GM18519 (cell line): ENCODE results near the gene METTL18.
"Not testable (repeated sequence)": the region's sequence is repeated elsewhere in the genome, so short reads cannot be mapped to it uniquely, and the experiment has no call there.

Source experiments
- ATAC-seq: cut with Tn5 transposase; IDR thresholded peaks from one replicate; pipeline ENCODE4 v1.9.1; 2021; ENCODE audit warnings: mild to moderate bottlenecking, moderate library complexity; ENCODE audit not compliant: unreplicated experiment, low FRiP score

Gene METTL18

DNA sequence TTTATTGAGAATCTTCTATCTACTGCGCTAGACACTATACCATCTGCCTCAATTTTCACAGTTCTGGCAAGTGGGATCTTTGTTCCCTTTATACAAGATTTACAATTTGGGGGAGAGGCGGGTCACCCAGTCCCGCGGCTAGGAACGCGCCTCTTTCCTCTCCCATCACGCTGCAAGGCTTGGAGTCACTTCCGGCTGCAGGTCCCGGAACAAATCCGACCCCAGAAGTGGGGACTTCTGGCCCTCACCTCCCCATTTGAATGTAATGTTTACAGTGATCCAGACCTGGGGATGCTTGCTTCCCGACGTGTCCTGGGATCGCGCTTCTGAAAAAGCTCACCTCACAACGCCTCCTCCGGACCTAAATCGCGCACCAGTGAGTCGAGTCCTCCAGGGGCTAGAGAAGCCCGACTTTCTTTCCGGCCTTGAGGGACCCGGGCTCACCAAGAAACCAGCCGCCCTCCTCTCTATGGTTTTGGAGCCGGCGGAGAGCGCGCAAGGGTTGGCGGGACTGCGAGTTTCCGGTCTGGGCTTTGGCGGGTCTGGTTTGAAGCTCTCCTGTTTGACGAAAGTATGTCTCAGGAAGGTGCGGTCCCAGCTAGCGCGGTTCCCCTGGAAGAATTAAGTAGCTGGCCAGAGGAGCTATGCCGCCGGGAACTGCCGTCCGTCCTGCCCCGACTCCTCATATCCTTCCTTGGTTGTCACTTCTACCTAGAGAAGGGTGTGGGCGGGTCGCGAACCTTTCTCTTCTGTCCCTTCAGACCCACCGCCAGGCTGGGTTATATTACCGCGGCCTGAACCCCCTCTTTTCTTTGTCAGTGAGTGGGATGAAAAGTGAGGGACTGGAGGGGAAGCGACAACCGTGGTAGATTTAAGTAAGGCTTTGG is at the start of gene METTL18:
Gene METTL18 (minus strand): TSS at position 378 of the 887 bp plus-strand sequence. CDS start 1,212 bp downstream, outside the sequence.
- peak; percentile 78 for ATAC-seq

- ATAC-seq: no peak
Observed at GRCh38 chr1:169838942-169839341, 44.2 kb upstream of the METTL18 start.

DNA sequence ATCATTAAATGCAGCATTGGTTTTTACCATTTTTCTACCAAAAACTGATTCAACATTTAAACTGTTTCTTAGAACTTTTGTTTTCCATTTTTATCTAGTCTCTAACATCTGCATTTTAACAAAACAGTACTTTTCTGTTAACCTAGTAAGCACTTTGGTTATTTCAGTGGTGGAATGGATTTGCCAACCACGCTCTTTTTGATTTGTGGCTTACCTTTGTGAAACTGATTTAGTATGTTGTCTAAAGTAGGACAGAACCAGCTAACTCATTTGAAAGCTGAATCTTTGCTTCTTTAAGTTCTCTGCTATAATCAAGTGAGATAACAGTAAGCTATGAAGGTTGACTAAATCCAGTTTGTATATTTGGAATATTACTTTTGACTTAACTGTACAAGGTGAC is 41.5 kb upstream of the METTL18 start:
- ATAC-seq: no peak

GRCh38 chr1:169835647-169836046 is 40.9 kb upstream of the METTL18 start:
- no peak for ATAC-seq

- ATAC-seq: no peak
Observed at GRCh38 chr1:169834869-169835268, 40.2 kb upstream of the METTL18 start.

GRCh38 chr1:169833179-169833901 is 38.6 kb upstream of the METTL18 start:
- no peak for ATAC-seq

- ATAC-seq: no peak
Observed at GRCh38 chr1:169829671-169830070, 35.0 kb upstream of the METTL18 start.

- no peak for ATAC-seq
Observed at GRCh38 chr1:169824153-169824552, 29.4 kb upstream of the METTL18 start.

DNA sequence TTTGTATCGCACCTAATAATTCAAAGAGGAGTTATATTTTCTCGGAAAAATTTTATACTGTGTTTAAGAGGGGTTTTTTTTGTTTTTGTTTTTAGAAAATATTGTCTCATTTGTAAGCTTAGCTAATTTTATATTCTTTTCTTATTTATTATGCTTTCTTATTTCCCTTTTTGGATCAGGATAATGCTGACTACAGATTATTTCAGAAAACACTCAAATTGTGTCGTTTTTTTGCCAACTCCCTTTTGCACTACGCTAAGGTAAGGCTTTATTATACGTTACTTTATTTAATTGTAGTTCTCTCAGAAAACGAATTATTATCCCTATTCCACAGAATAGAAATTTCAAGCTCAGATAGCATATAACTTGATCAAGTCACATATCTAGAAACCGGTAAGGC is 26.8 kb upstream of the METTL18 start:
- no peak for ATAC-seq

- ATAC-seq: no peak
Observed at GRCh38 chr1:169816617-169817016, 21.9 kb upstream of the METTL18 start.

DNA sequence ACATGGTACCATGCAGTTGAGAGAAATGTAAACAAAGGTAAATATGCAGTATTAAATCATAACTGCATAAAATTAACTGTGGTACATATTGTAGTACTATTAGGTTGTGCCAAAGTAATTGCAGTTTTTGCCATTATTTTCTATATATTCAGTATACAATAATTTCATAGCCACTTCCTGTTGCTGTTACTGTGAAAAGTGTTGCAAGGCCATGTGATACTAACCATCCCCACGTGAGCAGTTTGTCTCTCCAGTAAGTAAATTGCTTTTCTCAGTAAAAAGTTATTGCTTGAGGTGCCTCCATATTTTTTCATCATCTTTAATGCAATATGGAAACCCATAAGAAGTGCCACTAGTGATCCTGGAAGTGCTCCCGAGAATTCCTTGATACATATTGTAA is 19.6 kb upstream of the METTL18 start:
- ATAC-seq: no peak

GRCh38 chr1:169812131-169812530 is 17.4 kb upstream of the METTL18 start:
- no peak for ATAC-seq

DNA sequence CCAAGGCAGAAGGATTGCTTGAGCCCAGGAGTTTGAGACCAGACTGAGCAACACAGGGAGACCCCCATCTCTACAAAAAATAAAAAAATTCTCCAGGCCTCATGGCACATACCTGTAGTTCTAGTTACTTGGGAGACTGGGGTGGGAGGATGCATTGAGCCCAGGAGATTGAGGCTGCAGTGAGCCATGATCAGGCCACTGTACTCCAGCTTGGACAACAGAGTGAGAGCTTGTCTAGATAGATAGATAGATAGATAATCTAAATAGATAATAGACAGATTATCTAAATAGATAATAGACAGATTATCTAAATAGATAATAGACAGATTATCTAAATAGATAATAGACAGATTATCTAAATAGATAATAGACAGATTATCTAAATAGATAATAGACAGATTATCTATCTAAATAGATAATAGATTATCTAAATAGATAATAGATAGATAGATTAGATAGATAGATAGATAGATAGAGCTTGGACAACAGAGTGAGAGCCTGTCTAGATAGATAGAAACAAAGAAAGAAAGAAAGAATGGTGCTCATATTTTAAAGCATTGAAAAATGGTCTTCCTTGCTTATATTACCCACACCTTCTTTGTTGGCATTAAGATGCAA is 16.8 kb upstream of the METTL18 start:
- ATAC-seq: not testable (repeated sequence)

- ATAC-seq: no peak
Observed at GRCh38 chr1:169809370-169810095, 14.8 kb upstream of the METTL18 start.

- no peak for ATAC-seq
Observed at GRCh38 chr1:169804941-169805340, 10.2 kb upstream of the METTL18 start.

DNA sequence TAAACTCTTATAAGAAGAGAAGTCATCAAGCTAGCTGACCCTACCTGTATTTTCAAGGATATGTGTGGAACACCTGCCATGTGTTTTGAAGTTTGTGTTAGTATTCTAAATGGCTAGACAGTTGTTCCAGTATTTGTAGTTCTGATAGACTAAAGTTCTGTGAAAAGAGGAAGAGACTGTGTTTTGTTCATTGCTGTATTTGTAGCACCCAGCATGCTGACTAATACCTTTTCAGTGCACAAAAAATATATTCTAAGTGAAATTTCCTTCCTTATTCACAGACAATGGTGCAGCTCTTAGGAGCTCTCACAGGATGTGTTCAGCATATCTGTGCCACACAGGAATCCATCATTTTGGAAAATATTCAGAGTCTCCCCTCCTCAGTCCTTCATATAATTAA is 8.2 kb upstream of the METTL18 start:
- ATAC-seq: no peak

DNA sequence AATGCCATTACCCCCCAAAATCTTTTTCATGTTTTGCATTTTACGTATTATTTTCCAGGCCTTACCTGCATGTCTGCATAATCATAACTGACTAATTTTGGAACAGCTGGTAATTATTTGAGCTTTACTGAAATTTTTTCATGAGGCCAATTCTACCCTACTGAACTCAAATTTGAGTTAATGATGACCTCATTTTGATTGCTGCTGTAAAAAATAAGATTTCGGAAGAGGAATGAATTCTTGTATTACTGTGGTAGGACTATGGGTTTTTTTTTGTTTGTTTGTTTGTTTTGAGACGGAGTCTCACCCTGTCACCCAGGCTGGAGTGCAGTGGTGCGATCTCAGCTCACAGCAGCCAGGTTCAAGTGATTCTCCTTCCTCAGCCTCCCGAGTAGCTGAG is 2.6 kb upstream of the METTL18 start:
- no peak for ATAC-seq

GRCh38 chr1:169796274-169796810 is 1.6 kb upstream of the METTL18 start:
- ATAC-seq: no peak

GRCh38 chr1:169795687-169796086 is 980 bp upstream of the METTL18 start:
- no peak for ATAC-seq

GRCh38 chr1:169793730-169794129 is 977 bp downstream of the METTL18 start:
- ATAC-seq: no peak
